HG03342 (cell line): Measurements from ENCODE around the gene ATOSB.

Experiments
- ATAC-seq: cut with Tn5 transposase; IDR thresholded peaks from one replicate; pipeline ENCODE4 v1.9.1; 2021; ENCODE audit warnings: mild to moderate bottlenecking, moderate library complexity; ENCODE audit not compliant: unreplicated experiment

Gene ATOSB

DNA sequence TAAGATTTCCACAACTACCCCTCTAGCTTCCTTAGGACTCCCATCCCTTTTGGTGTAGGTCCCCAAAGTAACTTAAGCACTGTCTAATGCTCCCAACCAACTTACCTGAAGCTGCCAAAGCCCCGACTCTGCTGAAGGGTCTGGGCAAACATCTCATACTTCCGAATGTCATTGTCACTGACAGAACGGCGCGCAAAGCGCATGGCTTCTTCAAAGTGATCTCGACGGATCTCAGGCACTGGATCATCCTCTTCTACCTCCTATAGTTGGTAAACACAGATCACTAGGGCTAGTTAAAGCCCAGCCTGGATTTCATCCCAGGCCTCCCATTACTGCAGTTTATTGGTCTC, 58.4 kb downstream of the ATOSB start:
- ATAC-seq: no peak

DNA sequence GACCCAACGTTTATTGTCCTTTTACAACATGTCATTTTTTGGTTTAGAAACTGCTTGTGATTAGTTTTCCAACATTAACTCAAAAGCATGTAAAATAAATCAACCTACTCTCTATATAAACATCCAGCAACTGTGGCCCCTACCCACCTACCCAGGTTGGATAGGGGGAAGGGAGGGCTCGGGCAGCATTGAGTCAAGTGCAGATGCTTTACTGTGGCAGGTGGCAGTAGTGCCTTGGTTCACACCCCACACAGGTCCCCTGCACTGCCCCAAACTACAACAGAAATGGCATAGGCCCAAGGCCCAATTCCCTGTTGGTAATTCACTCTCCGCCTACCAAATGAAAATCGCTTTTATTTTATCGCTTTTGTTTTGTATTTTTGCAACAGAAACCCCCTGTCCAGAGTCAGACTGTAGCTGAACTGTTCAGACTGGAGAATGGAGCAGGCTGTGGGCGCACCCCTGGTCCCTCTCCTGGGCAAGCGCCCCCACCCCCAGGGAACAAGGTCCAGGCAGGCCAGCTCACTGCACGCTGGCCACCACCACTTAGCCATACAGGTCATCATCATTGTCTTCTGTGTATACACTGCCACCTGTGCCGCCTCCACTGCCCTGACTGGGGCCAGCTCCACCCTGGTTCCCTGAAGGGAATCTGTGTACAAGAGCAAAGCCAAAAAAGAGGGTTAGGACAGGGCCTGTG, 58.9 kb downstream of the ATOSB start:
- no peak for ATAC-seq

- ATAC-seq: no peak
Measured at GRCh38 chr9:35054871-35055644, 60.6 kb downstream of the ATOSB start.

DNA sequence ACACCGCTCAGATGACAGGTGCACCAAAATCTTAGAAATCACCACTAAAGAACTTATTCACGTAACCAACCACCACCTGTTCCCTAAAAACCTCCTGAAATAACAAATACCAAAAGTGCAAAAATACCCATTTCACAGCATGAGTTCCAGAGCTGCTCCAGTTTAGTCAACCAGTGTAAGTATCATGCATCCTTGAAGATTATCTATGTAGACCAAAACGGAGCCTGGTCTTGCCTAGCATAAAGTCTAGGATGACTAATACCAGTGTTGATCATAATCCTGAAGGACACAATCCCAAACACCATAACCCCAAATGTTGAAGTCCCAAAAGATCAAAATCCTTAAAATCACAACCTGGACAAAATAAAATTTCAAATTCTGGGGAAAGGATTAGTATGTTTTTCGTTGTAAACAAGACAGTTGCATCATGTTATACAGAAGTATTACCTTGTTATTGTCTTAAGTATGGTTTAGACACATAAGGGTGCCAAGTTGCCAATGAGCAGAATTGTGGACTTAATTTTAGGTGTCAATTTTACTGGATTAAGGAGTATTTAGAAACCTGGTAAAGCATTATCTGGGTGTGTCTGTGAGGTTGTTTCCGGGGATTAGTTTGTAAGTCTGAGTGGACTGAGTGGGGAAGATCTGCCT, 61.4 kb downstream of the ATOSB start:
- ATAC-seq: no peak
